ENCODE data around the gene GASK1B. TPM values are rescaled to one million over a fixed set of nuclear protein-coding genes. Genes with fewer than 3 reads are reported as not detected.

Gene GASK1B
- total RNA-seq, 1 experiment from 2014 or later, result 2.2 TPM

DNA sequence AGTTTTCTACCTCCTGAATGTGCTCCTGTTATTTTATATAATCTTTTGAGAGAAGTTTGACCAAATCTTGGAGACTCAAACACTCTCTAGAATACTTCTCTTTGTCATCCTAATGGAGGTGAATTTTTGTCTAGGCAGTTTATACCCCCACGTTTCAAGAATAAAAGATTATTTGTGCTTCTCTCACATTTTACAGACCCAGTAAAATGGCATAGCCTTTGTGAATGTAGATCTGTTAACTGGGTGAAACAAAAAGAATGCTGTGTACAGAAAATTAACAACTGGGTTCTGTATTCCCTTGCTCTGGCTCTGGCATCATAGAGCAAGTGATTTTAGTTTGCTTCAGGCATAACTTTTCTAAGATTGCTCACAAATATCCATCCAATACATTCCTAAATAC, 26.1 kb downstream of the GASK1B start:
- no peak for DNase-seq (ENCODE audit: low spot score)

GRCh38 chr4:158139086-158139485, 33.7 kb downstream of the GASK1B start:
- DNase-seq (ENCODE audit: low spot score), result no peak

DNA sequence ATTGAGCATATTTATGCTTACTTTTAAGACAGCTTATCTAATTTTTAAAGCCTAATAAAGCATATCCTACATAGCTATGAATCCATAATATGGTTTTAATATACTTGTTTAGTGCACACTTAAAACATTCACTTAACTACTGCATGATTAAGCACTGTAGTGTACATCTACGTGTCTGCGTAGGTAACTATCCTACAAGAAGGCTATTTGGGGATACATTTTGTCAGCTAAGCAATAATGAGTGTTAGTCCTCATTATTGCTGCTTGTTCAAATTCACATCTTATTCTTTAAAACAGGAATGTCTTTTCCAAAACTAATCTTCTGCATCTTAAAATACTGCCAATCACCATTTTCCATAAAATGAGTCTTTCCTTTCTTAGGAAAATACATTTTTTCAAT, 38.6 kb downstream of the GASK1B start:
- no peak for DNase-seq (ENCODE audit: low spot score)

DNA sequence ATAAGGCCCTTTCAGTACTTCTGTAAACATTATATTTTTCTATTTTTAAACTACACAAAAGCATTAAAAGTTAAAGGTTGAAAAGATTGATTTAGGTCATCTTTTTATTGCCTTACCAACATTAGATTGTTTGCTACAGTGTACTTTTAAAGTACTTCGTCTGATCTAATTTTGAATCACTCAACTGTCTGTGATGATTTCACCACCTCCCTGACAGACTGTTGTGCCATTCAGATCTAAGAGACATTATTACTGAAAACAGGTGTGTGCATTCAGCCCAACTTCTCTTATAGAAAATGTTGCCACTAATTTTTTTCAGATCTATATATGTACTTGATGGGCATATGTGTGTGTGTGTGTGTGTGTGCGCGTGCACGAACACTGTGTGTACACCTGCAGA, 39.3 kb downstream of the GASK1B start:
- DNase-seq (ENCODE audit: low spot score), result no peak

GRCh38 chr4:158131027-158131426, 41.8 kb downstream of the GASK1B start:
- DNase-seq (ENCODE audit: low spot score), result no peak

DNA sequence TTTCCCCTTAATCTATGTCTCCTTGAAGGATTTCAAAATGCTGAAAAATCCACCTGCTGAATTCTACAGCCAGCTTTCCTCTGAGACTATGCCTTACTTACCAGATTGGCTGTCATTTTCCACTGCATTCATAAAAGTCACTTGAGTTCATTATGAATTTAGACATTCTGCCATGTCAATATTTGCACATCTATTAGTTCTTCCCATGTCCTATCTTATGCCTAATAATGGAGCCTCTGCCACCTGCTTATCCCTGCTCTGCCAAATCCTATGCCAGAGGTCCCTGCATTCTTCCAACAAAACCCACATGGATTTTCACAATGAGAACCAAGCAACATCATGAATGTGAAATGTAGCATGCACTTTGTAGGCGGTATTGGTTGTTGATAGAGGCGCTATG, 42.6 kb downstream of the GASK1B start:
- DNase-seq (ENCODE audit: low spot score), result no peak

GRCh38 chr4:158129694-158130093, 43.1 kb downstream of the GASK1B start:
- DNase-seq (ENCODE audit: low spot score), result no peak

DNA sequence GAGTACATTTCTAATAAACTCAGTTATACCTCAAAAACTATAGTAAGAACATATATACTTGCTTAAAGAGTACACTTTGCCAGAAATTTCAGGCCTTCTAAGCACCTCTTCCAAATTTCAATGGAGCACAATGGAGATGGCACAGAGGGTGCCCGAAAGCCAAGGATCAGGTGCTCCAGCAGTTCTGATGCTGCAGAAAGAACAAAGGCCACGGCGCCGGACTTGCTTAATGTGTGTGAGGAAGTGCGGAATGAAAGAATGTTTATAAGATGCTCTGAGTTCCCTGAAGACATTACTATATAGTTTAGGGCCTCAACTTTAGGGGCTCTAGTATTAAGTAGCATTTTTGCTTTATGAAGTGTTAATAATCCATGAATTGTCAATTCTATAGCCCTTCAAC, 44.3 kb downstream of the GASK1B start:
- DNase-seq (ENCODE audit: low spot score), result no peak

- no peak for DNase-seq (ENCODE audit: low spot score)
Measured at GRCh38 chr4:158125310-158125709, 47.5 kb downstream of the GASK1B start.

Other genes starting within 250 kb of the GASK1B start
- gene TMEM144, start 37.5 kb upstream of the GASK1B start, total RNA-seq (2014; rRNA removed; shearing (Covaris generic)), result 1.8 and 4.5 TPM in 2 replicates

All from H4 (cell line).